CD14-positive monocyte (primary cell): Measurements from ENCODE around the gene RIMBP2. TPM values are rescaled to one million over a fixed set of nuclear protein-coding genes. Genes with fewer than 3 reads are reported as not detected.

Source experiments
- DNase-seq, 3 donors: peaks; one replicate each; pipeline ENCODE4 v3.0.0-alpha.2; 2011 to 2022
- H2AFZ ChIP-seq: 2 replicates; pipeline ENCODE4 v1.6.0; 2012; ENCODE audit warnings: mild to moderate bottlenecking, low read depth, low read length, inconsistent platforms; ENCODE audit not compliant: insufficient read depth, poor library complexity, severe bottlenecking
- H3K27ac ChIP-seq, 2 donors: 1 replicate in 1 of 2; 2 replicates in 1 of 2; pipeline ENCODE4 v1.5.1; 2012 to 2013; ENCODE audit warnings: low read length in 2 of 2, control low read depth in 1 of 2, inconsistent platforms in 1 of 2, low read depth in 1 of 2, mild to moderate bottlenecking in 1 of 2
- H3K27me3 ChIP-seq, 2 donors: one replicate each; pipeline versions ENCODE4 v1.6.0 to v1.6.1; 2011 to 2013; ENCODE audit warnings: low read length in 2 of 2; ENCODE audit not compliant: control insufficient read depth in 2 of 2, insufficient read depth in 2 of 2
- H3K36me3 ChIP-seq, 2 donors: replicated peaks in 1 of 2; 1 replicate in 1 of 2; 2 replicates in 1 of 2; pipeline versions ENCODE4 v1.5.1 to v1.6.1; 2012 to 2013; ENCODE audit warnings: low read length in 2 of 2, control low read depth in 1 of 2, inconsistent platforms in 1 of 2, mild to moderate bottlenecking in 1 of 2; ENCODE audit not compliant: insufficient read depth in 2 of 2, control insufficient read depth in 1 of 2
- H3K4me1 ChIP-seq, 2 donors: 1 replicate in 1 of 2; 2 replicates in 1 of 2; pipeline versions ENCODE4 v1.5.1 to v1.6.1; 2012 to 2013; ENCODE audit warnings: low read length in 2 of 2, control low read depth in 1 of 2, inconsistent platforms in 1 of 2, mild to moderate bottlenecking in 1 of 2, moderate library complexity in 1 of 2; ENCODE audit not compliant: insufficient read depth in 2 of 2, control insufficient read depth in 1 of 2
- H3K4me2 ChIP-seq: replicated peaks from 2 replicates; pipeline ENCODE3; 2012; ENCODE audit warnings: low read length, moderate library complexity, mild to moderate bottlenecking; ENCODE audit not compliant: poor library complexity, severe bottlenecking; ENCODE audit errors: extremely low read depth
- H3K4me3 ChIP-seq, 3 experiments: fragments of 200-600 bp in 1 of 3; sonication (generic) in 1 of 3; replicated peaks in 1 of 3; 1 replicate in 2 of 3; 2 replicates in 1 of 3; pipeline ENCODE4 v1.5.1; 2011 to 2013; ENCODE audit warnings: low read length in 3 of 3, mild to moderate bottlenecking in 3 of 3, control low read depth in 2 of 3, low read depth in 2 of 3, inconsistent platforms in 1 of 3, moderate library complexity in 1 of 3
- H3K79me2 ChIP-seq: 2 replicates; pipeline ENCODE4 v1.6.0; 2012; ENCODE audit warnings: mild to moderate bottlenecking, control low read depth, inconsistent platforms, low read length, moderate library complexity; ENCODE audit not compliant: insufficient read depth
- H3K9ac ChIP-seq: 2 replicates; pipeline ENCODE4 v1.6.0; 2017; ENCODE audit warnings: low read length, mild to moderate bottlenecking; ENCODE audit not compliant: insufficient read depth, poor library complexity, severe bottlenecking
- H3K9me3 ChIP-seq, 2 donors: replicated peaks in 1 of 2; 1 replicate in 1 of 2; 2 replicates in 1 of 2; pipeline versions ENCODE4 v1.5.1 to v1.6.1; 2012 to 2013; ENCODE audit warnings: low read length in 2 of 2, control low read depth in 1 of 2; ENCODE audit not compliant: control insufficient read depth in 1 of 2, insufficient read depth in 1 of 2
- H4K20me1 ChIP-seq: 2 replicates; pipeline ENCODE4 v1.6.0; 2012; ENCODE audit warnings: mild to moderate bottlenecking, low read length, control low read depth, moderate library complexity; ENCODE audit not compliant: insufficient read depth
- H3K27ac Mint-ChIP-seq, 7 donors: one replicate each; pipeline ENCODE4 v1.8.0; 2020; ENCODE audit warnings: mild to moderate bottlenecking in 7 of 7, mixed read lengths in 7 of 7, moderate library complexity in 6 of 7, inconsistent platforms in 2 of 7
- H3K27me3 Mint-ChIP-seq, 3 donors: one replicate each; pipeline ENCODE4 v1.8.0; 2021 to 2022; ENCODE audit warnings: low read depth in 3 of 3, mild to moderate bottlenecking in 3 of 3, mixed read lengths in 3 of 3, moderate library complexity in 3 of 3, inconsistent platforms in 1 of 3
- H3K36me3 Mint-ChIP-seq, 2 donors: one replicate each; pipeline ENCODE4 v1.8.0; 2020; ENCODE audit warnings: mixed read lengths in 2 of 2, inconsistent platforms in 1 of 2, mild to moderate bottlenecking in 1 of 2
- H3K4me1 Mint-ChIP-seq: one replicate; pipeline ENCODE4 v1.8.0; 2020; ENCODE audit warnings: mild to moderate bottlenecking, mixed read lengths
- H3K4me3 Mint-ChIP-seq, 2 donors: one replicate each; pipeline ENCODE4 v1.8.0; 2020; ENCODE audit warnings: mild to moderate bottlenecking in 2 of 2, mixed read lengths in 2 of 2, moderate library complexity in 1 of 2
- H3K9me3 Mint-ChIP-seq, 7 donors: one replicate each; pipeline ENCODE4 v1.8.0; 2020 to 2022; ENCODE audit warnings: mixed read lengths in 7 of 7, mild to moderate bottlenecking in 6 of 7, moderate library complexity in 6 of 7, inconsistent platforms in 2 of 7
- CTCF ChIP-seq: fragments of 200-600 bp; IDR thresholded peaks from one replicate; pipeline ENCODE4 v1.8.0; 2022; ENCODE audit warnings: antibody characterized with exemption, mild to moderate bottlenecking
- WGBS: methylation state at CpG from one replicate; pipeline ENCODE4 v1.1.5; 2013; ENCODE audit warnings: missing lambda C conversion rate; ENCODE audit not compliant: insufficient coverage; 5-methylcytosine and 5-hydroxymethylcytosine counted together
- intact Hi-C, 2 donors: fragments of 100-400 bp; cut with micrococcal nuclease; formaldehyde crosslinking; loops; one replicate each; pipeline versions ENCODE4 v1.15.0 to v1.15.1; 2023
- polyA plus RNA-seq, 3 donors: library from polyadenylated mRNA; depleted of rRNA in 1 of 3; unstranded in 2 of 3; stranded (reverse) in 1 of 3; fragments of 300-500 nt in 2 of 3; fragments of >200 nt in 1 of 3; fragmentation: Illumina TruSeq in 2 of 3; gene quantifications; 1 replicate in 2 of 3; 2 replicates in 1 of 3; pipeline ENCODE4 v1.2.3, GENCODE V29; 2012 to 2021

The RIMBP2 gene
- polyA plus RNA-seq, 3 donors: not detected

GRCh38 chr12:130665753-130666152 lies 50.3 kb downstream of the RIMBP2 start:
- no peaks in the 10 kb centered on the region for H3K36me3 ChIP-seq
- DNase-seq: no peak
- peaks cover 0 to 2% of the 10 kb centered on the region in 2 donors for H3K27me3 ChIP-seq
- no peak overlapping the region for H3K27ac ChIP-seq
- H3K79me2 ChIP-seq: no peaks in the 10 kb centered on the region
- intact Hi-C loops: no loop called here
- Mint-ChIP-seq H3K27ac (no peak overlapping the region), H3K36me3 (no peaks in the 10 kb centered on the region), H3K4me1 (no peaks in the 10 kb centered on the region), H3K9me3 (peaks cover 22 to 34% (median 27%) of the 10 kb centered on the region in 7 donors), H3K27me3 (peaks cover 0 to 2% (median 2%) of the 10 kb centered on the region in 3 donors), H3K4me3 (no peak overlapping the region)
- H3K4me2 ChIP-seq: no peak overlapping the region
- H4K20me1 ChIP-seq: no peaks in the 10 kb centered on the region
- no peaks in the 10 kb centered on the region for H3K4me1 ChIP-seq
- WGBS: no CpG with 5 or more reads among the region's 3 CpGs
- no peak overlapping the region for H3K9ac ChIP-seq
- H3K9me3 ChIP-seq: peaks cover 13 to 32% of the 10 kb centered on the region in 2 donors
- H2AFZ ChIP-seq: no peak overlapping the region
- TF ChIP-seq CTCF: no peak
- no peak overlapping the region for H3K4me3 ChIP-seq

DNA sequence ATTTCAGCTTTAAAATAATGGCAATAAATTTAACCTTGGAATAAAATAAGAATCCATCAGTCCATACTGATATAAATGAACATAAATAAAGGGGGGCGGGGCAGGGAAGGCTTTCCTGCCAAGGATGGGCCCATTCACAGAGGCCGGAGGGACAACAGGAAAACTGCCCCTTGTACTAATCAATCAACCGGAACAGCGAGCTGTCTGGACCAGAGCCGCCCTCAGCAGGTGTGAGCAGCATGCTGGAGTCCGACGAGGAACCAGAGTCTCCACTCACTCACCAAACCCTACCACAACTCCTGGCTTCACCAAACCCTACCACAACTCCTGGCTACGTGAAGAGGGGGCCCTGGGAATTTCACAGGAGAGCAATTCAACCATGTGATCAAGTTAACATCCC lies 51.3 kb downstream of the RIMBP2 start:
- Histone ChIP-seq H3K79me2 (no peaks in the 10 kb centered on the region), H3K36me3 (no peaks in the 10 kb centered on the region), H3K4me3 (no peak overlapping the region), H3K9me3 (peaks cover 13 to 25% of the 10 kb centered on the region in 2 donors), H3K4me1 (no peaks in the 10 kb centered on the region), H3K9ac (no peak overlapping the region), H3K4me2 (no peak overlapping the region), H3K27ac (no peak overlapping the region), H4K20me1 (no peaks in the 10 kb centered on the region), H3K27me3 (peaks cover 0 to 2% of the 10 kb centered on the region in 2 donors), H2AFZ (no peak overlapping the region)
- peaks cover 17 to 27% (median 20%) of the 10 kb centered on the region in 7 donors for H3K9me3 Mint-ChIP-seq
- DNase-seq: no peak
- 96% methylated on average over 6 of the region's 8 CpGs for WGBS
- H3K4me3 Mint-ChIP-seq: no peak overlapping the region
- intact Hi-C loops: no loop called here
- no peaks in the 10 kb centered on the region for H3K36me3 Mint-ChIP-seq
- no peaks in the 10 kb centered on the region for H3K4me1 Mint-ChIP-seq
- TF ChIP-seq CTCF: no peak
- H3K27me3 Mint-ChIP-seq: peaks cover 0 to 2% (median 0%) of the 10 kb centered on the region in 3 donors
- H3K27ac Mint-ChIP-seq: no peak overlapping the region
